ENCODE measurements around the gene RASSF5. TPM values are rescaled to one million over a fixed set of nuclear protein-coding genes. Genes with fewer than 3 reads are reported as not detected.

RASSF5 gene
- total and polyA plus RNA-seq, 9 of the 15 experiments (the other 6 are each of a cell fraction or from before 2014, with no cell fraction given), result 6.1 to 41.0 (median 25.2) TPM

DNA sequence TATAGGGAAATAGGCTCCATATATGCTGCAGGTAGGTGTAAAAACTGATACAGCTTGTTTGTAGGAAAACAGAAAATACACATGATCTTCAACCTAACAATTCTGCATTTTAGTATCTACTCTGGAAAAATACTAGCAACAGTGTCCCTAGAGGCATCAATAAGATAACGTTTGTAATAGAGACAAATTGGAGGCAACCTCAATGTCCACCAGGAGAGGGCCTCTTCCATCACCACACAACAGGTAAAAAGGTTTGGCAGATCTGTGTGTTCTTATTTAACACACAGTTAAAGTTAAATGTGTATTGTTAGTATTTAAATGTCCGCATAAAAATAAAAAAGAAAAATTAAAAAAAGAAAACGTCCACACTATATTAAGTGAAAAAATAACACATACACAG lies 99.5 kb downstream of the RASSF5 start (continued):
- TF ChIP-seq ZBTB11 (CRISPR knock-in tag; IDR thresholded peaks at IDR 0.05) (no peak), HDAC8 (tag; IDR thresholded peaks at IDR 0.05) (no peak), HDAC2 (IDR thresholded peaks at IDR 0.05) (no peak), KLF1 (tag; IDR thresholded peaks at IDR 0.05) (no peak), CSDE1 (IDR thresholded peaks at IDR 0.05) (no peak), EZH2 (IDR thresholded peaks at IDR 0.05; ENCODE audit: borderline replicate concordance, low read depth, low read length) (no peak)
- TF ChIP-seq, protein P1, sequence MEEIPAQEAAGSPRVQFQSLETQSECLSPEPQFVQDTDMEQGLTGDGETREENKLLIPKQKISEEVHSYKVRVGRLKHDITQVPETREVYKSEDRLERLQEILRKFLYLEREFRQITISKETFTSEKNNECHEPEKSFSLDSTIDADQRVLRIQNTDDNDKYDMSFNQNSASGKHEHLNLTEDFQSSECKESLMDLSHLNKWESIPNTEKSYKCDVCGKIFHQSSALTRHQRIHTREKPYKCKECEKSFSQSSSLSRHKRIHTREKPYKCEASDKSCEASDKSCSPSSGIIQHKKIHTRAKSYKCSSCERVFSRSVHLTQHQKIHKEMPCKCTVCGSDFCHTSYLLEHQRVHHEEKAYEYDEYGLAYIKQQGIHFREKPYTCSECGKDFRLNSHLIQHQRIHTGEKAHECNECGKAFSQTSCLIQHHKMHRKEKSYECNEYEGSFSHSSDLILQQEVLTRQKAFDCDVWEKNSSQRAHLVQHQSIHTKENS (CRISPR knock-in tag; IDR thresholded peaks at IDR 0.05), result no peak
- TF ChIP-seq, protein P2, sequence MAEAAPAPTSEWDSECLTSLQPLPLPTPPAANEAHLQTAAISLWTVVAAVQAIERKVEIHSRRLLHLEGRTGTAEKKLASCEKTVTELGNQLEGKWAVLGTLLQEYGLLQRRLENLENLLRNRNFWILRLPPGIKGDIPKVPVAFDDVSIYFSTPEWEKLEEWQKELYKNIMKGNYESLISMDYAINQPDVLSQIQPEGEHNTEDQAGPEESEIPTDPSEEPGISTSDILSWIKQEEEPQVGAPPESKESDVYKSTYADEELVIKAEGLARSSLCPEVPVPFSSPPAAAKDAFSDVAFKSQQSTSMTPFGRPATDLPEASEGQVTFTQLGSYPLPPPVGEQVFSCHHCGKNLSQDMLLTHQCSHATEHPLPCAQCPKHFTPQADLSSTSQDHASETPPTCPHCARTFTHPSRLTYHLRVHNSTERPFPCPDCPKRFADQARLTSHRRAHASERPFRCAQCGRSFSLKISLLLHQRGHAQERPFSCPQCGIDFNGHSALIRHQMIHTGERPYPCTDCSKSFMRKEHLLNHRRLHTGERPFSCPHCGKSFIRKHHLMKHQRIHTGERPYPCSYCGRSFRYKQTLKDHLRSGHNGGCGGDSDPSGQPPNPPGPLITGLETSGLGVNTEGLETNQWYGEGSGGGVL (CRISPR knock-in tag; IDR thresholded peaks at IDR 0.05), result no peak
- TF ChIP-seq, protein P3, sequence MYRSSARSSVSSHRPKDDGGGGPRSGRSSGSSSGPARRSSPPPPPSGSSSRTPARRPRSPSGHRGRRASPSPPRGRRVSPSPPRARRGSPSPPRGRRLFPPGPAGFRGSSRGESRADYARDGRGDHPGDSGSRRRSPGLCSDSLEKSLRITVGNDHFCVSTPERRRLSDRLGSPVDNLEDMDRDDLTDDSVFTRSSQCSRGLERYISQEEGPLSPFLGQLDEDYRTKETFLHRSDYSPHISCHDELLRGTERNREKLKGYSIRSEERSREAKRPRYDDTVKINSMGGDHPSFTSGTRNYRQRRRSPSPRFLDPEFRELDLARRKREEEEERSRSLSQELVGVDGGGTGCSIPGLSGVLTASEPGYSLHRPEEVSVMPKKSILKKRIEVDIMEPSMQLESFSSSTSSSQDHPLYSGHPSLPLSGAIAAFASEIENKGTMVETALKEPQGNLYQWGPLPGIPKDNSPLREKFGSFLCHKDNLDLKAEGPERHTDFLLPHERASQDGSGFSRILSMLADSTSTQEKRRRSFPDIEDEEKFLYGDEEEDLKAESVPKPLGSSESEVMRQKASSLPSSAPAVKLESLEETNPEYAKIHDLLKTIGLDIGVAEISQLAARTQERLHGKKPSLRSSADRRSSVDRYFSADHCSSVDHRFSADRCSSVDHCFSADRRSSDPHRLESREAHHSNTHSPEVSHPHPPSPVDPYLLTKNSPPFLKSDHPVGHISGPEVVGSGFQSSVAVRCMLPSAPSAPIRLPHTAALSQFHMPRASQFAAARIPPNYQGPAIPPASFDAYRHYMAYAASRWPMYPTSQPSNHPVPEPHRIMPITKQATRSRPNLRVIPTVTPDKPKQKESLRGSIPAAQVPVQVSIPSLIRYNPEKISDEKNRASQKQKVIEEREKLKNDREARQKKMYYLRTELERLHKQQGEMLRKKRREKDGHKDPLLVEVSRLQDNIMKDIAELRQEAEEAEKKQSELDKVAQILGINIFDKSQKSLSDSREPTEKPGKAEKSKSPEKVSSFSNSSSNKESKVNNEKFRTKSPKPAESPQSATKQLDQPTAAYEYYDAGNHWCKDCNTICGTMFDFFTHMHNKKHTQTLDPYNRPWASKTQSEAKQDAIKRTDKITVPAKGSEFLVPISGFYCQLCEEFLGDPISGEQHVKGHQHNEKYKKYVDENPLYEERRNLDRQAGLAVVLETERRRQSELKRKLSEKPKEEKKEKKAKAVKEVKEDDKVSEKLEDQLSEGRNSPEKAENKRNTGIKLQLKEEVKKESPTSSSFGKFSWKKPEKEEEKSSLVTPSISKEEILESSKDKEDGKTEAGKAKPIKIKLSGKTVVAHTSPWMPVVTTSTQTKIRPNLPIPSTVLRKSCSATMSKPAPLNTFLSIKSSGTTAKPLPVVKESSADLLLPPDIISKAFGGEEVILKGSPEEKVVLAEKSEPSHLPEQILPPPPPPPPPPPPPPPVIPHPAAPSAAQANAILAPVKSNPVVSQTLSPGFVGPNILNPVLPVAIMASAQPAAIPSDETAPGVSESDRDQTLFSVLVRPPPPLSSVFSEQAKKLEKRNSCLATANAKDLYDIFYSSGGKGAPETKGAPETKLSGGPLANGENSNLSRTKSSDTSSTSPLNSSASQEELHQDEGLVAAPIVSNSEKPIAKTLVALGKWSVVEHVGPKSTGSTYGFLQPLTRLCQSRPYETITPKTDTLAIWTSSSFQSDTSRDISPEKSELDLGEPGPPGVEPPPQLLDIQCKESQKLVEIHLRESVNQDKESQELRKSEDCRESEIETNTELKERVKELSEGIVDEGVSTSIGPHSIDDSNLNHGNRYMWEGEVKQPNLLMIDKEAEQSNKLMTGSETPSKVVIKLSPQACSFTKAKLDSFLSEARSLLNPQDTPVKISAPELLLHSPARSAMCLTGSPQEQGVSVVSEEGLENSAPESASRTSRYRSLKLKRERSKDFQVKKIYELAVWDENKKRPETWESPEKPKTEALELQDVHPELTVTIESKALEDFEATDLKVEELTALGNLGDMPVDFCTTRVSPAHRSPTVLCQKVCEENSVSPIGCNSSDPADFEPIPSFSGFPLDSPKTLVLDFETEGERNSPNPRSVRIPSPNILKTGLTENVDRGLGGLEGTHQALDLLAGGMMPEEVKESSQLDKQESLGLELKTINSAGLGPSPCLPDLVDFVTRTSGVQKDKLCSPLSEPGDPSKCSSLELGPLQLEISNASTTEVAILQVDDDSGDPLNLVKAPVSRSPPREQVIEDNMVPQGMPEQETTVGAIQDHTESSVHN (IDR thresholded peaks at IDR 0.05; ENCODE audit: borderline replicate concordance in 1 of 2, low read depth in 1 of 2), result no peak

Measured in K562 (cell line).